CD4-positive, alpha-beta T cell treated with Interleukin-12 subunit alpha and Interleukin-12 subunit beta, for 1 hour (primary cell): Measurements from ENCODE around the gene NEURL2.

Experiments used
- DNase-seq: peaks from one replicate; pipeline ENCODE4 v3.0.0-alpha.2; 2020

The NEURL2 gene

DNA sequence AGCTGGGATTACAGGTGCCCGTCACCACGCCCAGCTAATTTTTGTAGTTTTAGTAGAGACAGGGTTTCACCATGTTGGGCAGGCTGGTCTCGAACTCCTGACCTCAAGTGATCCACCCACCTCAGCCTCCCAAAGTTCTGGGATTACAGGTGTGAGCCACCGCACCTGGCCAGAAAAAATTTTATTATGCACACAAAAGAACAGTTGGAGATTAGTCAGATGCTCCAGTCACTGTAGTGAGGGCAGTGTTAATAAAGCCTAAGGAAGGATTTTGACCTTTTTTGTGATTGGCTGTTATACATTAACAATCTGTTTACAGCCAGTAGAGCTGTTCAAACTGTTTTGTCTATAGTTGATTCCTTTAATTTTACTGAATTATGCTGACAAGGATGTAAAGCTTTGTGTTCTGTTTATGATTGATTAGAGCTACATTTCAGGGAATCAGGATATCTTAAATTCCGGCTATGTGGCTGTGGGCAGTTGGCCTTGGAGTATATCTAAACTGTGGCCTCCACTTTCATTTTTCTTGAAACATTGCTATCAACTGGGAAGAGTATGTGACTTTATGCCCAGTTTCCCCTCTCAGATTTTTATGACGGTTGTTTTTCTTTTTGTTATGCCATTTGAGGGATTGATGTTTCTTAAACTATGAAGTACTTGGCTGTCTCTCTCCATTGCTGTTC lies 23.7 kb downstream of the NEURL2 start:
- no peak for DNase-seq

DNA sequence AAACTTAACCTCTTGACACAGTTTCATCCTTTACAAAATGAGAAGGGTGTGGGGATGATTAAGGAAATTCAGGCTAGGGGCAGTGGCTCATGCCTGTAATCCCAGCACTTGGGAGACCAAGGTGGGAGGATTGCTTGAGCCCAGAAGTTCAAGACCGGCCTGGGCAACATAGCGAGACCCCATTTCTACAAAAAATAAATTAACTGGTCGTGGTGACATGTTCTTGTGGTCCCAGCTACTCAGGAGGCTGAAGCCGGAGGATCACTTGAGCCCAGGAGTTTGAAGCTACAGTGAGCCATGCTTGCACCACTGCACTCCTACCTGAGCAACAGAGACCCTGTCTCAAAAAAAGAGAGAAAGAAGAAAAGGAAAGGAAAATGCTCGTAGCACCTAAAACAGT lies 24.6 kb downstream of the NEURL2 start:
- no peak for DNase-seq

DNA sequence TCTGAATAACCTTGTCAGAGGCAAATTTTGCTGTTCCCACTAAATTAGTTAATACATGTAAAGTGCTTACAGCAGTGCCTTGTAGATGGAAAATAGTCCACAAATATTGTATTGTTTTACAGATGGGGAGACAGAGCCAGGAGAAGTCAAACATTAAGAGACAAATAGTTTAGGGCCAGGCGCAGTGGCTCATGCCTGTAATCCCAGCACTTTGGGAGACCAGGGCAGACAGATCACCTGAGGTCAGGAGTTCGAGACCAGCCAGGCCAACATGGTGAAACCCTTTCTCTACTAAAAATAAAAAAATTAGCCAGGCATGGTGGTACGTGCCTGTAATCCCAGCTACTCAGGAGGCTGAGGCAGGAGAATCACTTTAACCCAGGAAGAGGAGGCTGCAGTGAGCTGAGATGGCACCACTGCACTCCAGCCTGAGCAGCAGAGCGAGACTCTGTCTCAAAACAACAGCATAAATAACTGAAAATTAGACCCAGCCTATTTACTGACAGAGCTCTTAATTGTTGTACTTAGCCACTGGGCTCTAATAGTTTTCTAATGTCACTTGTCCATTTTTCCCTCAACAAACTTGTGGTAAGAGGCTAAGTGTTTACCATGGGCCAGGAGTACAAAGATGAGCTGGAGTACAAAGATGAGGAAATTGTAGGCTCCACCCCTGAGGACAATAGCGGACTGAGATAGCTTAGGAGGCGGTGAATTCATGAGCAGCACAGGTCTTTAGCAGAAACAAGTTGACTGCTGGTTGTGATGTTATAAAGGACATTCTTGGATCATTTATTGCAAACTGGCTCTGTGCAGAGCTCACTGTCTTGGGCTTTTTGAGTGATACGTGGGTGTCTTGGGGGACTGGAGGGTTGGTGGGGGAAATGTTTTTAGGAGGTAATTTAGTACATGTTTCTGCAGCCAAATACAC lies 27.2 kb downstream of the NEURL2 start:
- no peak for DNase-seq

DNA sequence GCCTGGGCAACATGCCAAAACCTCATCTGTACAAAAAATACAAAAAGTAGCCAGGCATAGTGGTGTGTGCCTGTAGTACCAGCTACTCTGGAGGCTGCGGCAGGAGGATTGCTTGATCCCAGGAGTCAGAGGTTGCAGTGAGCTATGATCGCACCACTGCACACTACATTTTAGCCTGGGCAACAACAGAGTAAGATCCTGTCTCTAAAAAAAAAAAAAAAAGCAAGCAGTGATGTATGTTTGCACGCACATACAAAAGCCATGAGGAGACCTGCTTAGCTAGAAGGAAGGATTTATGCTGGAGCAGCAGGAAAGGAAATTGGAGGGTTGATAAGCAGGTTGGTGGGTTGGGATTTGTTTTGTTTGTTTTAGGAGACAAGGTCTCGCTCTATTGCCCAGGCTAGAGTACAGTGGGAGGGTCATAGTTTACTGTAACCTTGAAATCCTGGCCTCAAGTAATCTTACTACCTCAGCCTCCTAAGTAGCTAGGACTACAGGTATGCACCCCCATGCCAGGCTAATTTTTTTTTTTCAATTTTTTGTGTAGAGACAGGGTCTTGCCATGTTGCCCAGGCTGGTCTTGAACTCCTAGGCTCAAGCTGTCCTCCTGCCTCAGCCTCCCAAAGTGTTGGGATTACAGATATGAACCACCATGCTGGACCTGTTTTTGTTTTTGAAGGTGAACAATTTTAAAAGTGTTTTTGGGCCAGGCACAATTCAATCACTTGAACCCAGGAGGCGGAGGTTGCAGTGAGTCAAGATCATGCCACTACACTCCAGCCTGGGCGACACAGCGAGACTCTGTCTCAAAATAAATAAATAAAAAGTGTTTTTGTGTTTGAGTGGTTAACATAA lies 29.6 kb downstream of the NEURL2 start:
- no peak for DNase-seq

DNA sequence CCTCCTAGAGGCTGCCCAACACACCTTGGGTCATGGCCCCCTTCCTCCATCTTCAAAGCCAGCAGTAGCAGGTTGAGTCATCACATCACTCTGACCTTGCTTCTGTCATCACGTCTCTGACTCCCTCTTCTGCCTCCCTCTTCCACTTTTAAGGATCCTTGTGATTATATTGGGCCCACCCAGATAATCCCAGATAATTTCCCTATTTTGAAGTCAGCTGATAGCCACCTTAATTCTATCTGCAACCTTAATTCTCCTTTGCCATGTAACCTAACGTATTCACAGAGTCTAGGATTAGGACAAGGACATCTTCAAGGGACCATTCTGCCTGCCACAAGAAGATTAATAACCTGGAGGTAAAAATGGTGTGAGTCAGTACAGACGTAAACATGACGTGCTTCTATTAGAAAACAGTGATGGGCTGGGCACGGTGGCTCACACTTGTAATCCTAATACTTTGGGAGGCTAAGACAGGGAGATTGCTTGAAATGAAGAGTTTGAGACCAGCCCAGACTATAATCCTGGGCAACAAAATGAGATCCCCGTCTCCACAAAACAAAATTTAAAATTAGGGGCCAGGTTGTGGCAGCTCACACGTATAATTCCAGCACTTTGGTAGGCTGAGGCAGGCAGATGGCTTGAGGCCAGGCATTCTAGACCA lies 30.3 kb downstream of the NEURL2 start:
- no peak for DNase-seq

DNA sequence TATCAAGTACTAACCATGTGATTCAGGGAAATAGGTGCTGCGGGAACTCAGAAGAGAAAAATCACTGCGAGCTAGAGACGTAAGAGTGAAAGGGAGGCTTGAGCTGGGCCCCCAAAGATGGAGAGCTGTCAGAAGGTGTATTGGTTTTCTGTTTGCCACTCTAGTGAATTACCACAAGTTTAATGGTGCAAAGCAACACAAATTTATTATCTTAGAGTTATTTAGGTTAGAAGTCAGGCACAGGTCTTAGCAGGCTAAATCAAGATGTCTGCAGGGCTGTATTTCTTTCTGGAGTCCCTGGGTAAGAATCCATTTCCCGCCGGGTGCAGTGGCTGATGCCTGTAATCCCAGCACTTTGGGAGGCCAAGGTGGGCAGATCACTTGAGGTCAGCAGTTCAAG lies 31.1 kb downstream of the NEURL2 start:
- DNase-seq: no peak

DNA sequence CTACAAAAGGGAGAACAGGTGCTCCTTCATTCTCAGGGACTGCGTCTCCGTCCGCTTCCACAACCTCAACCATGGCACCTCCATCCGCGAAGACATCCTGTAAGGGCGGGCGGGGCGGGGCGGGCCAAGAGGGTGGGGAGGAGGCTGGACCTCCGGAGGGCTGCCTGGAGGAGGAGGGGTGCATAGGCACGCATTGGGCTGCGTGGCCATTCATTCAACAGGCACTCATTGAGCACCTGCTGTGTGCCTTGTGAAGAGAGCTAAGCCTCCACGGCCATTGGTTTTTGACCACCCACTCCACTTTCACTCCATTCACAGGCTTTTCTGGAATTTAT lies 33.2 kb downstream of the NEURL2 start:
- DNase-seq: no peak

DNA sequence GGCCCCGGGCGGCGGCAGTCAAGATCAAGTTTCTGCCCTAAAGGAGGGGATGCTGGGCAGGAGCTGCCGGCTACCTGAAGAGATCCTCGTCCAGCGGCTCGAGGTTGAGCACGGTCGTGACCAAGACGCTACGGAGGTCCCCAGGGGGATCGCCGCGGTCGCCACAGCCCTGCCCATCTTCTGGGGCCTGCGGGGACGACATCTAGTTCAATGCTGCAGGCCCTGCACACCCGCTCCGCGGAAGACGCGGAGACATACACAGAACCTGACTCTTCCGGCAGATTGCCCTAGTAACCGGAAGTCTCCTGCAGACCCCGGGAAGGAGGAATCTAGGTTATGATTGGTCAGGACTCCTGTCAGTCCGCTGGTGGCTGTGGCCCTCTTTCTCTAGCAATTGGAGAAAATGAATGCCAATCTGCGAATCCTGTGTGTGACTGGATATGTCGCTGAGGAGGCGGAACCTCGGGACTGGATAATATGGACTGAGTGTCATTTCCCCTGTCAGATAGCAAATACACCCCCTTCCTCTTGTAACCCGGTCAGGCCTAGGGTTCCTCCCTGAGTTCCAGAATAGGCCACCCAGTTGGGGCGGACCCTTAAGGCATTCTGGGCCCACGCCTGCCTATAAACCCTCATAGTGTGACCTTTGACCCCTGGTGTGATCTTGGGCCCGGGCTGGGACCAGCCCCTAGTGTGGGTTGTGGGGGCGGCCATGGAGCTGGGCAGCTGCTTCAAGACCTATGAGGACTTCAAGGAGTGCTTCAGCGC lies 33.7 kb downstream of the NEURL2 start, which contains the start of the genes ACOT8 and ZSWIM3:
Gene ACOT8, minus strand, starts transcription at position 279 of the 768 bp plus-strand sequence. Its CDS starts 77 bp downstream, at position 202.
Gene ZSWIM3, plus strand, starts transcription at position 501 of the 768 bp plus-strand sequence. Its CDS starts 212 bp downstream, at position 713.
- peak; percentile 100 for DNase-seq

DNA sequence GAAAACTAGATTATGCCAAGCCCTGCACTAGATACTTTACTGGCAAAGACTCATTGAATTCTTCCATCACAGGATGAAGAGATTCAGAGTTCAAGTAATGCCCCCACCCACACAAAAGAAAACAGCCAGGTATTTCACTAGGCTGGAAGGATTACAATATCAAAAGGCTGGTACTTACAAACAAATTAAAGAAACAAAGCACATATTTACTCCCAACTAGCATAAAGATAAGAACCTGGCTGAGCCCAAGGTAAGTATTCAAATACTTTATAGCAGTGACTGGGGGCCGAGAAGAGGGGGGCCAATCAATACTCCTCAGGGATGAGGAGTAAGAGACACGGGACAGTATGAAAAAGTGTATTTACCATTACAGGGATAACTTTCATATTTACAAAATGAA lies 37.5 kb downstream of the NEURL2 start:
- DNase-seq: no peak

DNA sequence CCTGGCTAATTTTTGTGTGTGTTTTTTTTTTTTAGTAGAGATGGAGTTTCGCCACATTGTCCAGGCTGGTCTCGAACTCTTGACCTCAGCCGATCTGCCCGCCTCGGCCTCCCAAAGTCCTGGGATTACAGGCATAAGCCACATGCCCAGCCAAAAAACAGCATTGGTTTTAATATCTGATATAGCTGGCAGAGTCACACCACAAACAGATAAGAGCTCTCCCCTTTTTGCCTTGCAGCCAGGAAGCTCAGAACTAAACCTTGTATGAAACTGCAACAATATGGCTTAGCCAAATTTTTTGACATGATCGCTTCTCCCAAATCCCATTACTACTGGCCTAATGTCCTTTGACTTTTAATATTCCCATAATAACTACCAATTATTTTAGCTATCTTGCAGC lies 38.7 kb downstream of the NEURL2 start:
- no peak for DNase-seq

DNA sequence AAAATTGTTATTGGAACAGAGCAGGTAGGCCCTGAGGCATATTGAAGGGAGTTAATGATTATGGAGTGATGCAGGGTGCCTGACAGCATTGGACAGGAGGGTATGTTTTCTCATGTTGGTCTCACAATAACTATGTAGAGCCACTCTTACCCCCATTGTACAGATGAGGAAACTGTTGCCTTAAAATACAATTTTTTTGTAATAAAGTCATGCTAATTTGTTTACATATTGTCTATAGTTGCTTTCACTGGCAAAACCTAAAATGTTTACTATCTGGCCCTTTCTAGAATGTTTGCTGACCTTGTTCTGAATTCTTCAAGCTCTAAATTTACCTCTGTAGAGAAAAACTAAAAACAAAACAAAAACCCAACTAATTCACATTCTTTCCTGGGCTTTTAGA lies 39.5 kb downstream of the NEURL2 start:
- no peak for DNase-seq

DNA sequence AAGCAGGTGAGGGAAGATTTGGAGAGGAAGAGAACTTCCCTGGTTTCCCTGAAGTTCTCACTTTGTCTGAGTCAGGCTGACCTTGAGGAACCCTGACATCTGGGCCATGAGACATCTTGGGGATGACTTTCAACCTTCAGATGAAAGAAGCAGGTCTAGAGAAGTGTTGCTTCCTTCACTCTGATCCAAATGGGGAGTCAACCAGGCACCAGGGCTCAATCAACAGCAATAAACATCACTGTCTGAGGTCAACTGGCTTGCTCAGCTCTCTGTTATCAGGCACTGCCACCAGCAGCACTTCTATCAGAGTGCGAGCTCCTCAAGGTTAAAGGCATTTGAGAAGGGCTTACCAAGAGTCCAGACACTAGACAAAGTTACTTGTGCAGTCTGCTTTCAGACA lies 40.1 kb downstream of the NEURL2 start:
- DNase-seq: no peak

DNA sequence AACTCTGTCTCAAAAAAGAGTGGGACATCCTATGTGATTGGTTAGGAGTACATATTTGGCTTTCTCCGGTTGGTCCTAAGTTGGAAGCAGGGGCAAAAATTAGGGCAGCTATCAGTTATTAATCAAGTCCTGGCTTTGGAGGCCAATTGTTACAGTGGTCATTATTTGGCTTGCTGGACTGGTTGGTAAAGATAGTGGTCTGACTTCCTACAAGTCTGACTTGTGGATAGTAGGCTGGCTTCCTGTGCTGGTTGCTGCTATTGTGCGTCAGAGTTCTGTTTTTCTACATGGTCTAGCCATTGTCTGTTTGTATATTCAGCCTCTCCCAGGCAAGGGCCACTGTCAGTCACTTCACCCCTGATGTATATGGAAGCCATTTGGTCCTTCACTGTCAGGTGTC lies 40.8 kb downstream of the NEURL2 start:
- no peak for DNase-seq

DNA sequence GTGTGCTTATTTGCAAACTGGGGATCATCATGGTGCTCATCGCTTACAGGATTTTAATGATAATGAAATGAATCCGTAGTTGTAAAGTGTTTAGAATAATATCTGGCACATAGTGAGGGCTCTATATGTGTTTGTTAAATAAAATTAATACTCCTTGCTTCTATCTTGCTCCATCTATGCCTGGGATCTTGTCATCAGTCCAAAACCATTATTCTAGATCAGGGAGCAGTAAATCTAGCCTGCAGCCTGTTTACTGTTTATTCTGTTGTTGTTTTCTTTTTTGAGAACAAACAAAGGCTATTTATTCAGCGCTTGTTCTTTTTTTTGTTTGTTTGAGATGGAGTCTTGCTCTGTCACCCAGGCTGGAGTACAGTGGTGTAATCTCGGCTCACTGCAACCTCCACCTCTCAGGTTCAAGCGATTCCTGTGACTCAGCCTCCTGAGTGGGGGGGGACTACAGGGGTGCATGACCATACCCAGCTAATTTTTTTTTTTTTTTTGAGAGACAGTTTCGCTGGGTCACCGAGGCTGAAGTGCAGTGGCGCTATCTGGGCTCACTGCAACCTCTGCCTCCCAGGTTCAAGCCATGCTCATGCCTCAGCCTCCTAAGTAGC lies 41.9 kb downstream of the NEURL2 start:
- DNase-seq: no peak

DNA sequence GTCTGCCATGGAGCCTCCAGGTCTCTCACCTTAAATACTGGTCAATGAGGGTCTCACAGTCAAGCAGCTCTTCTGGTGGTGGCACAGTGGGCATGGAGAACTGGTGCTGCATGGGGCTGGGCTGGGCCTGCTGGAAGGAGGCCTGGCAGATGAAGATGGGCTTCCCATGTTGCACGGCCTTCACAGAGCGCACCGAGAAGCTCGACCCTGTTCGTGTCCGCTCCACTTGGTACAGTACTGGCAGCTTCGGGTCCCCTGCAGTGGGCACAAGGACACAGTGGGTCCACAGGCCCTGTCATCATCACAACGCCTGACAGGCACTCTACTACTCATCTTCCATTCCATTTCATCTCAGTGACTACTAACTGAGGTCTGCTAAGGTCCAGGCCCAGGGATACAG lies 42.6 kb downstream of the NEURL2 start:
- no peak for DNase-seq

DNA sequence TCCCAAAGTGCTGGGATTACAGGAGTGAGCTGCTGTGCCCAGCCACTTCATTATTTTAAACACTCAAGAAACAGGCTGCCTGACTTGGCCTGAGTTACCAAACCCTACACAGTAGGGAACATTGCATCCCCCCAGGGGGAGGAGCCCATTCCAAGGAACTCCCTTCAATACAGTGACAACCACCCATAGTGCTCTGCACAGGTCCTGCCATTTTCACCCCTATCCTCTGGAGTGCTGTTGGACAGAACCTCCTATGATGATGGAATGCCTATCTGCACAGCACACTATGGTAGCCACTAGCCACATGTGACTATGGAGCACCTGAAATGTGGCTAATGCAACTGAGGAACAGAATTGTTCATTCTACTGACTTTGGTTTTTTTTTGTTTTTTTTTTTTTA lies 45.6 kb downstream of the NEURL2 start:
- no peak for DNase-seq

DNA sequence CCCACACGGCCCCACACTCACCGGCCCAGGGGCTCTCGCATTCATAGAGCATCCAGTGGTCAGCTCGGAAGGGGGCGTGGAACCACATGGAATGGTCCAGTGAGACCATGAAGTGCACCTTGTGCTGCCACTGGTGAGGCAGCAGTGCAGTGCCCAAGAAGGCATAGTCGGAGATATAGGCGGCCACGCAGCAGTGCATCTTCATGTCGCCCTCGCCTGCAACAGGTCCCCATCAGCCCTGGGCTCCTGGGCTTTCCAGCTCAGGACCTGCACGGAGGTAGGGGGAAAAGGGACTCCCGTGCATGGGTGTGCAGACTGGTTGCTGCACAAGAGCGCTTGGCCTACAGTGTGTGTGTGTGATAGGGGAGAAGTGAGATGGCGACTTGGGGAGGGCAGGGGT lies 47.5 kb downstream of the NEURL2 start:
- DNase-seq: no peak

DNA sequence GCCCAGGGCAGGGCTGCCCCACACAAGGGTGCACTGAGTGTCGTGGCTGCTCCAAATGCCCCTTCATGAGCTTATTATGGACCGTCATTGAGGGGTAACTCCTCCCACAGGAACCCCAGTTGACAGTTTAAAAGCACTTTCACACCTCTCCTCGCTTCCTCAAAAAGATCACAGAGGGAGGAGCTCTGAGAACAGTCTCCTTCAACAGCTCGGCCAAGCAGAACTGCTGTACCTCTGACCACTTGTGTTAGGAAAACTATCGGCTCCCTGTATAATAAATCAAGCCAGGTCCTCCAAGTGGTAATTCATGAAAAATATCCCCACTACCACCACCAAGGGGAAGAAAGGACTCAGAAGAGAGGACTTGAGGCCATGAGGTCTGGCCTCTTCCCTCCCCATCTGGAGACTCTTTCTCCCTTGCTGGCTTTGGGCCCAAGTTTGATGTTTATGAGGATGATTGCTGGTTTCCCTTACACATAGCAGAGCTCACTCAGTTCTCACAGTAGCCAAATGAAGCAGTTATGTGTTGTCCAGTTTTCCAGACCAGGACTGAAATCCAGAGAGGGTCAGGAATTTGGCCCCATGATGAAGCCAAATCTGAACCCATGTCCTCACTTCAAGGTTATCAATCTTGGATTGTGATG lies 48.7 kb downstream of the NEURL2 start:
- no peak for DNase-seq

DNA sequence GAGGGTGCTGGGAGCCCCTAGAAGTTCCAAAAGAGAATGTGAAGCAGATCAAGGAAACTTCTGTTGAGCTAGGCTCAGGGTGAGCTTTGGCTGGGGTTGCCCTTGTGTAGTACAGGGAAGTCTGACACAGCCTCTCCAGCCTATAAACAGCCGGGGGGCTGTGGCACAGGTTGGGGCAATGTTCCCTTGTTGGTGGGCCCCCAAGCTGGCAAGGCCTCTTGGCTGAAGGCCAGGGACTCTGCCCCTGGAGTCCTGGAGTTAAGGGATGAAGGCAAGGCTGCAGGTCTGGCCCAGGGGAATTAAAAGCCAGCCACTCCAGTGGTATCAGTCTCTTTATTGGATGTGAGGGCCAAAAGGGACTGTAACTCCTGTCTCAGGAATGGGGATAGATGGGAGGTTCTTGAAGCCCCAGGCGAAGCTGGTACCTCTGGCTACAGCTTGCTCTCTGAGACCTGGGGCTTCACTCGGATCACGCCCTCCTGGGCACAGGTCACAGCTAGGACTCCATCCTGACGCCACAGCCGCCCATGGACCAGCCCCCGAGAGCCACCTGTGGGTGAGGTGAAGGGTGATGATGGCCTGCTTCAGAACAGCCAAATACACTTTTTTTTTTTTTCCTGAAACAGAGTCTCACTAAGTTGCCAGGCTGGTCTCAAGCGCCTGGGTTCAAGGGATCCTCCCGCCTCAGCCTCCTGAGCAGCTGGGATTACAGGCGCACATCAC lies 49.4 kb downstream of the NEURL2 start:
- DNase-seq: no peak

DNA sequence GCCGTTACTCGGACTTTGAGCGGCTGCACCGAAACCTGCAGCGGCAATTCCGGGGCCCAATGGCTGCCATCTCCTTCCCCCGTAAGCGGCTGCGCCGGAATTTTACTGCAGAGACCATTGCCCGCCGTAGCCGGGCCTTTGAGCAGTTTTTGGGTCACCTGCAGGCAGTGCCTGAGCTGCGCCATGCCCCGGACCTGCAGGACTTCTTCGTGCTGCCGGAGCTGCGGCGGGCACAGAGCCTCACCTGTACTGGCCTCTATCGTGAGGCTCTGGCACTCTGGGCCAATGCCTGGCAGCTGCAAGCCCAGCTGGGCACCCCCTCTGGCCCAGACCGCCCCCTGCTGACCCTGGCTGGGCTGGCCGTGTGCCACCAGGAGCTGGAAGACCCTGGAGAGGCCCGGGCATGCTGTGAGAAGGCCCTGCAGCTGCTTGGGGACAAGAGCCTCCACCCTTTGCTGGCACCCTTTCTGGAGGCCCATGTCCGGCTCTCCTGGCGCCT lies 50.3 kb downstream of the NEURL2 start:
- DNase-seq: no peak
